CD1c-positive myeloid dendritic cell (primary cell): ENCODE measurements around the gene DSCAM.
"Not testable (repeated sequence)": the region's sequence is repeated elsewhere in the genome, so short reads cannot be mapped to it uniquely, and the experiment has no call there.

Source experiments
- DNase-seq: peaks from one replicate; pipeline ENCODE4 v3.0.0-alpha.2; 2016; ENCODE audit errors: extremely low spot score

The DSCAM gene

DNA sequence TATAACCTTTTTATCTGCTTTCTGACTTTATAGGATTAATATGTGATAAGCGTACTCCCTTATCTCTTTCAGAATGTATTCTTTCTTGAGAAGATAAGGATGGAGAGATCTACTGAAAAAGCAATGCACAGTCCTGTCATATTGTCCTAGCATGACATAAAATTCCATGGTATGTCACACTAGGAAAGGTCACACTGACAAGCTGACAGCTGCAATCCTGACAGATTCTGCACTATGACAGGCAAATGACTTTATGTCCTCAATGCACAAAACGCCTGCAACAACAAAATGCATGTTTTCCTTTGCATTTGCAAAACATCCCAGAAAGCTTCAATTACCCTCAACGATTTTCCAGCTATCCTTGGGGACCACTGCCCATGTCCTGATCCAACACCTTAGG, 393.8 kb downstream of the DSCAM start:
- no peak for DNase-seq

DNA sequence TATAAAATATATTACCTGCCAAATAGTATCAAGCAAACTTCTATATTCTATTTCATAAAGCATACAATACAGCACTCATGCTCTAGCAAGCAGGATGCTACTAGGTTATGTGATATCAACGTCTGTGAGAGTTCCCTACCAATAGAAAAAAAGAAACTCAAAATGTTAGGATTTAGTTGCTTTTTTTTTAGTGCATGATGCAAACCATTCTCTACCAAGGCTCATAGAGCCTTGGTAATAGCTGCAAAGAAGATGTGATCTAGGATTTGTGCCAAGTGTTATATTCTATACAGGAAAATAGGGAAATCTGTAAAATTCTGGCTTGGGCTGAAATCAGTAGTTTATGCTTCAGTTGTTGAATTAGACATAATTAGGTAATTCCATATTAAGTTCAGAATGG, 394.4 kb downstream of the DSCAM start:
- no peak for DNase-seq

DNA sequence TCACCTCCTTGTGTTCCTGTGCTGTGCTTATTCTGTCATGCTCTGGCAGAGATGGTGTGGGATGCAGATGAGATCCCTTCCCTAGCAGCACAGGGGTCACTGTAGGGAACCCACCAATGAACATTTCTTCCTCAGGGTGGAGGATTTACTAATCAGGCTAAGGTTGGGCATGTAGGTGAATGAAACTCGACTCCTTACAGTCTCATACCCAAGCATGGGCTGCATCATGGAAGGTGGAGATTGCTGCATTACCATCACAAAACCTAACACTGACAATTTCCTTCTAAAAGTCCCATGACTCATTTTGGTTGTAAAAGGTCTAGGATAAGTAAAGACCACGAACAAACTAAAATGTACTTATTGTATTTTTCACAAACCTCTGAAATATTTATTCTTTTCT, 399.9 kb downstream of the DSCAM start:
- DNase-seq = no peak

GRCh38 chr21:40445349-40445921, 401.5 kb downstream of the DSCAM start:
- no peak for DNase-seq

- not testable (repeated sequence) for DNase-seq
Observed at GRCh38 chr21:40439581-40439980, 407.4 kb downstream of the DSCAM start.

DNA sequence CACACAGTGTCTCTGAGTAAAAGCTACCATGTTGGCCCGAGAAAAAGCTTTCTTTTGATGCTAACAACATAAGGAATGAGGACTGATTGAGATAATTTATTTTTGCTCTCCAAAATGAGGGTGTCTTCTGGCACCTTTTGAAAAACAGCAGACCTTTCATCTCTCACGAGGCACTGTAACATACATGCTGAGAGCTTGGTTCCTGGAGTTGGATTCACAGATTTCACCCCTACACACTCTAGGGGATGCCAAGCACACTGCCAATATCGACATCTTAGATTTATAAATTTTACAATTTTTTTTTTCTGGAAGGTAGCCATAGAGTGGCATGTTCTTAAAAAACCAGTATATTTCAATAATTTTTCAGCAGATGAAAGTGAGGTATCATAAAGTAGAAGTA, 408.3 kb downstream of the DSCAM start:
- DNase-seq = no peak

DNA sequence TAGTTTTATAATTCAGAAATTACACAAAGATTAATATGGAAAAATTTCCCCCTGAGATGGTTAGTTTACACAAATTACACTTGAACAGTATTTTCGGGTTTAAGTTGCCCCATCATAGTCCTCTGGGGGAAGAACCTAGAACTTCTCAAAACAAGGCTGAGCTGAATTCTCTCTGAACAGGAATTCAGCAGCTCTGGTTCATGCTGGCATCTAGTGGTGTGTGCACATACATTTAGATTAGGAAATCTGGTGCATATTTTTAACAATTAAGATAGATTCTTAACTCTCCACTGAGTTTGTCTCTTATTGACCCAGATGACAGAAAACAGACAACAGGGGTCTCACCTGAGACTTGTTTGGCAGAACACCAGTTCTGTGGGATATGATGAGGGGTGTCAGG, 410.7 kb downstream of the DSCAM start:
- no peak for DNase-seq

DNA sequence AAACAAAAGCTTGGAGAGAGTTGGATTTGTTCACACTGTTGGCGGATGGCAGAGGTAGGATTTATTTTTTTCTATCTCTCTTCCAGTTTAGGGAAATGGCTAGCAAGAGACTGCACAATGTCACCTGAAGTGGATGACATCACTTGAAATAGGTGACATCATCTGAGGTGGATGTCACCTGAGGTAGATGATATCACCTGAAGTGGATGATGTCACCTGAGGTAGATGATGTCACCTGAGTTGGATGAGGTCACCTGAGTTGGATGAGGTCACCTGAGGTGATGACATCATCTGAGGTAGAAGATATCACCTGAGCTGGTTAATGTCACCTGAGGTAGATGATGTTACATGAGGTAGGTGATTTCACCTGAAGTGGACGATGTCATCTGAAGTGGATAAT, 413.4 kb downstream of the DSCAM start:
- DNase-seq = no peak

GRCh38 chr21:40425981-40426380, 421.0 kb downstream of the DSCAM start:
- no peak for DNase-seq

DNA sequence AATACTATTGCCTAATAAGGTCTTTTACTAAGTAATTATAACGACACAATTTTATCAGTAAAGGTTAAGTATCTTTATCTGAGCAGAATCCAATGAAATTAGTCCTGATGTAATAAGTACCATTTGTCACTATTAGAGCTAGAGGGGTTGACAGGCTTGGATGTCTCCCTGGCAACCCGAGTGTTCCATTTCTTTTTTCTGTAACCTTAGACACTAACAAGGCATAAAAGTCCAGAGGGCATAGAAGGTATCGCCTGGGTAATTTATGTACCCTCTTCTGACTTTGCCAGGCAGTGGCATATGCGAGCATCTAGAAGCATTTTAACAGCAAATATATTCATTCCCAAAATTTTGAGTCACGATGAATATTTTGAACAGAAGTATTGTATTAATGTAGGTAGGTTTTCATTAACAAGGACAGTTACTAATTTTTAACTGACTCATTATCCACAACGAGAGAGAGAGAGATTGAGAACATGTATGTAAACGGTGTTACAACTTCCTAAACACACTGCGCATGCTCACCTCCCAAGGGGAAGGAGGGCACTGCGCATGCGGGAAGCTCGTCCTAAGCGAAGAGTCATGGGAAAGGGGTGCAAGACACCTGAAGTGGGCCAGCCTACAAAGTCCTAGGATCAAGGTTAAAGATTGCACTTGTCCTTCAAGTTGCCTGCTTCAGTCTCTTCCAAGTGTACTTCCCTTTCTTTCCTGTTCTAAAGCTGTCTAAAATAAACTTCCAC, 423.9 kb downstream of the DSCAM start:
- DNase-seq = no peak

DNA sequence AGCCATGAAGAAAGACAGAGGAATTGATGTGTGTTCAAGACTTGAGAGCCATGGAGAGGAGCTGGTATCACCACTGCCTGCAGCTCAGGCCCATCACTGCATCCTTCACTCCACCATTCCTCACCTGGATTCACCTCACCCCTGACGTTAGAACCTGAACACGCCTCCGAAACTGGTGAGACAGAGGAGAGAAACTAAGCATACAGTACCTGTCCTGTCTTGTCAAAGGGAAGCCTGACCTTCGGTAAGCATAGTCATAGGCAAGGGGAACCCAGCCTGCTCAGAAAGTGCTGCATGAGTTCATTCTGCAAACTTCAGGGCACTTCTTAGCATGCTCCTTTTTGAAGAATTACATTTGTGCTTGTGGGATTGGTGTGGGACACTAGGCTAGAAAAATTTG, 425.8 kb downstream of the DSCAM start:
- no peak for DNase-seq

GRCh38 chr21:40416572-40416971, 430.4 kb downstream of the DSCAM start:
- DNase-seq = no peak

- no peak for DNase-seq
Observed at GRCh38 chr21:40408561-40408960, 438.4 kb downstream of the DSCAM start.

DNA sequence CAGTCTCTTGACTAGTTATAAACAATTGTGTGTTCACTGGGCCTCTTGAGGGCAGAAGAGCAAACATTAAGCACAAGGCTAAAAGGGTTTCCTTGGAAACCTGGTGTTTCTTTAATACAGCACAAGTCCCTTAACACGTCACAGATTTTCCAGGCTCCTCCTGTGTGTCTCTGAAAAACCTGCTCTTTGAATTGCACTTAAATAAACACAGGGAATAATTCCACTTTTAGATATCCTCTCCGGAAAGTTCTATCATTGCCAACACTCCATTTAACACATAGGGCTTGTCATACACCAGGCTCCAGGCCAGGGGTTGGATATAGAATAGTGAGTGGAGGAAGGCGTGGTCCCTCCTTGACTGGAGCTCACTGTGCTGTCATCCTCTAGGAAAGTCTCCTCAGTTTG, 442.6 kb downstream of the DSCAM start:
- no peak for DNase-seq

DNA sequence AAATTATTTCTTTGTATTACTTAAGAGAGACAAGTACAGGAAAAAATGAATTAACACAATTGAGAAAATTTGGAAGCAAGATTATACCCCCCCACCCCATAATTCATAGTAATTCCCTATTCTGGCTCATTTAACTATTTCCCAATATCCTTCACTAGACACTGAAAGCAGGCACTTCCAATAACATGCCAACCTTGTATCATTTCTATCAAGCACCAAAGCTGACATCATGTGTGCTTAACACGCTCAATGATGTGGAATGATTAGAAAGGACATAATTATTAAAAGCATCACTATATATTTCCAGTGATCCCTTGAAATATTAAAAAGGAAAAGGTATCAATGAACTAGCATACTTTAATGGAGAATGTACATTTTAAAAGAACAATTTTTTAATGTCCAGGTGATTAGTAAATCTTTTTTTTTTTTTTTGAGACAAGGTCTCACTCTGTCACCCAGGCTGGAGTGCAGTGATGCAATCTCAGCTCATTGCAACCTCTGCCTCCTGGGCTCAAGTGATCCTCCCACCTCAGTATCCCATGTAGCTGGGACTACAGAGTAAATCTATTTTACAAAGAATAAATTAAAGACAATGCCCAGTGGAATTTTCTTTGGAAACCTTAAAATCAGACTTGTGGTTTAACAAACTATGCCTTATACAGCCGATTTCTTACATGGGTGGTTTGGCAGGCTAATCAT, 443.9 kb downstream of the DSCAM start:
- no peak for DNase-seq

DNA sequence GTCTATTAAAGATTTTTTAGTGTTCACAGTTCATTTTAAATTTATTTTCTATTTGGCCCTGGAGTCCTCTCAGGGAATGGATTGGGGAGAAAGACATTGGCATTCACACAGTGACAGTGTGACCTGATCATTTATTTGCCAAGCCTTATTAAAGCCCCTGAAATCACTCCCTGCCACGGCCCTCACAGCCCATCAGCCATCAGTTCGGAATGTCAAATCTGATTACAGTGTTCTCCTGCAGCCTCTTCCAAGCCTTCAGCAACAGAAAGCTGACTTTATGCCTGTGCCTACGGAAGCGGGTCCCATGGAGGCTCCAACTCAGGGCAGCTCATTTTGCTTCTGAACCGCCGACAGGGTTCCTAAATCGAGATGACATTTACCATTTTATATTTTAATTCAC, 451.2 kb downstream of the DSCAM start:
- DNase-seq = no peak

DNA sequence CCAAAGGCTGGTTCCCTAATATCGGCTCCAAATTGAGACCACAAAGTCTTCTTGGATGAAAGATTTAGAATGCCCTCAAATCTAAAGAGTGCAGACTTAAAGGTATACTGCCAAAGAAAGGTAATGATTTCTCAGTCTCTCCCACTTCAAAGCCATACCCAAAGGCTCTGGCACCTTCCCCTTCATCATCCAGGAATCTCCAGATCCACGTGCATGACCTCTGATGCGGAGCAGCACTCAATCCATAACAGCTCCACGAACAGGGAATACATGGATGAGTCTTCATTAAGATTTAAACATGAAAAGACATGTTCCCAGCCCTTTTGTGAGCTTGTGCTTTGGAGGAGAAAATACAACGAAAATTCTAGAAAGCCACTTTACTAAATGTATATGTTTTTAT, 453.9 kb downstream of the DSCAM start:
- DNase-seq = no peak

DNA sequence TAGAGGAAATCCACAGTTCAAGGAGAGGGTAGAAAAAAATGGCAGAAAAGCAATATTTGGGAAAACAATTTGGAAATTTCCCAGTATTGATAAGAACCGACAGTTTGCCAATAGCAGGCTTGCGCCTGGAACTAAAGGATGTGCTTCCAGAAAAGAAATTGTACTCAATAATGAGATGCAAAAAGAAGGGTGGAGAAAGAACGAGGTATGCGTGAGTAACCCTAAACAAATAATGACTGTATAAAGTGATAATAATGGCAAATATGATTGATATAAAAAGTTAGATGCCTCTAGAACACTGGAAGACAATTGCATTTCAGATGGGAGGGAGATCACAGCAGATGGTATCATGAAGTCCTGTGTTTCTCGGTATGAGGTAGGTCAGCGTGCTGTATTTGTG, 458.9 kb downstream of the DSCAM start:
- no peak for DNase-seq

DNA sequence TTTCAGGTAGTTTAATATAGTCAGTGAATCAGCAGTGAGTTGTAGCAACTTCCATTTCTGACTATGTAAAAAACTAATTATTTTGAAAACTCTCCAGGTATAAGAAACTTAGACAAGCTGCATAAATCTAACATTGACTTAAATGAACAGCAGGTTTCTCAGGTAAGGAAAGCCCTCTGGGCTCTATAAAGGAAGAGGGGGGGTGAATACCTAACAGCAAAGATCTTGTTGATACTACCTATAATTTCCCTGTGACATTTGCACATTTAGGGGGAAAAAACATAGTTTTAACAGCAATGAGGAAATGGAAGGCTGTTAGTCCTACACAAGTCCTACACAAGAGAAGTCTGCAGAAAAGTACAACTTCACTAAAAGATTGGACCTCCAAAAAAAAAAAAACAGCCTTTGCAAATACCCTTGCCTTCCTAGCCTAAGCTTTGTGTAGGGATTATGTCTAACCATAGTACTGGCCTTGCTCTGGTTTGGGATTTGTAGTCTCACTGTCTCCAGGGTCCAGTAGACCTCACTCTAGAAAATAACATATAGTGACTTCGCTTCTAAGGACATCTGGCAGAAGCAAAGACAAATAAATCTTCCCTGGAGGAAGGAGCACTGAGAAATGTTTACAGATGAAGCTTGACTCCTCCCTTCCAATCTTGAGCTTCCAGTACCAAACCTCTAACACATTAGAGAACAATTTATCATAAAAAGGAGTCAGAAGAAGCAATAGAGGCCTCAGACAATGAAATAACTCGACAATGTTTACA, 459.8 kb downstream of the DSCAM start:
- DNase-seq = no peak

- peak; percentile 62 for DNase-seq
Observed at GRCh38 chr21:40386294-40386911, 460.6 kb downstream of the DSCAM start.

DNA sequence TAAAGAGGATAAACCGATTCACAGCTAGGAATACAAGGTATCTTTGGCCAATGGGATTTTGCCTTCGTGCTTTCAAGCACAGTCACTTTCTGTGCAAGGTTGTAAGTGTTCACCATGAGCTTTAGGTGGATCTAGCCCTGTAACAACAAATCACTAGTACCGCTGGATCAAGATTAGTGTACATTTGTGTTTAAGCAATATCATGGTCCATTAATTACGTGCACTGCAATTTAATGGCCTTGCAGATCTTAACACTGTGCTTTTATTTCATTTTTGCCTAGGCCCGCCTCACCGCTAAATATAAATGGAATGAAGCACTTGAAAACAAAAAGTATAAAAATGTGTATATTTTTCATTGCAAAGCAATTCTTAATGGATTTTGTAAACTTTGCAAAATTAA, 461.1 kb downstream of the DSCAM start:
- no peak for DNase-seq

GRCh38 chr21:40383951-40384350, 463.0 kb downstream of the DSCAM start:
- no peak for DNase-seq
